HUES48 (cell line): ENCODE results near the gene C1R.
"Not testable (repeated sequence)": the region's sequence is repeated elsewhere in the genome, so short reads cannot be mapped to it uniquely, and the experiment has no call there.

Source experiments
- H3K27ac ChIP-seq: one replicate; pipeline ENCODE4 v1.7.0; 2013; ENCODE audit warnings: low read depth, low read length, inconsistent platforms
- H3K27me3 ChIP-seq: 2 replicates; pipeline ENCODE4 v1.6.1; 2013; ENCODE audit warnings: mild to moderate bottlenecking, low read length; ENCODE audit not compliant: control insufficient read depth, insufficient read depth
- H3K36me3 ChIP-seq: 2 replicates; pipeline ENCODE4 v1.6.1; 2013; ENCODE audit warnings: low read length; ENCODE audit not compliant: control insufficient read depth, insufficient read depth
- H3K4me1 ChIP-seq: 2 replicates; pipeline ENCODE4 v1.6.1; 2013; ENCODE audit warnings: mild to moderate bottlenecking, low read length; ENCODE audit not compliant: control insufficient read depth, insufficient read depth
- H3K4me3 ChIP-seq: 2 replicates; pipeline ENCODE4 v1.5.1; 2013; ENCODE audit warnings: mild to moderate bottlenecking, low read depth, low read length
- H3K9ac ChIP-seq: 2 replicates; pipeline ENCODE4 v1.6.1; 2013; ENCODE audit warnings: mild to moderate bottlenecking, low read depth, low read length, moderate library complexity
- H3K9me3 ChIP-seq: 2 replicates; pipeline ENCODE4 v1.6.1; 2013; ENCODE audit warnings: low read length; ENCODE audit not compliant: control insufficient read depth, insufficient read depth

Gene C1R

DNA sequence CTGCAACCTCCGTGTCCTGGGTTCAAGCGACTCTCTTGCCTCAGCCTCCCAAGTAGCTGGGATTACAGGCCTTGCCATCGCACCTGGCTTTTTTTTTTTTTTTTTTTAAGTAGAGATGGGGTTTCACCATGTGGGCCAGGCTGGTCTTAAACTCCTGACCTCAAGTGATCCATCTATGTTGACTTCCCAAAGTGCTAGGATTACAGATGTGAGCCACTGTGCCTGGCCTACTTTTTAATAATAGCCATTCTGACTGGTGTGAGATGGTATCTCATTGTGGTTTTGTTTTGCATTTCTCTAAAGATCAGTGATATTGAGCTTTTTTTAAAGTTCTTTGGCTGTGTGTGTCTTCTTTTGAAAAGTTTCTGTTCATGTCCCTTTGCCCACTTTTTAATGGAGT, 42.3 kb downstream of the C1R start:
- H3K27ac ChIP-seq, H3K36me3 ChIP-seq, H3K9me3 ChIP-seq, H3K4me1 ChIP-seq, H3K27me3 ChIP-seq, H3K9ac ChIP-seq, H3K4me3 ChIP-seq: not testable (repeated sequence)

DNA sequence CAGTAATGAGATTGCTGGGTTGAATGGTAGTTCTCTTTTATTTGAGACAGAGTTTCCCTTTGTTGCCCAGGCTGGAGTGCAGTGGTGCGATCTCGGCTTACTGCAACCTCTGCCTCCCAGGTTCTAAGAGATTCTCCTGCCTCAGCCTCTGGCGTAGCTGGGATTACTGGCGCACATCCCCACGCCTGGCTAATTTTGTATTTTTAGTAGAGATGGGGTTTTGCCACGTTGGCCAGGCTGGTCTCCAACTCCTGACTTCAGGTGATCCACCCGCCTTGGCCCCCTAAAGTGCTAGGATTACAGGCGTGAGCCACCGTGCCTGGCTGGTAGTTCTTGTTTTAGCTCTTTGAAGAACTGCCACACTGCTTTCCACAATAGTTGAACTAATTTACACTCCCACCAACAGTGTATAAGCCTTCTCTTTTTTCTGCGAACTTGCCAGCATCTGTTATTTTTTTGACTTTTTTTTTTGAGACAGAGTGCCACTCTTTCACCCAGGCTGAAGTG, 42.7 kb downstream of the C1R start:
- H3K27me3 ChIP-seq, H3K9me3 ChIP-seq, H3K27ac ChIP-seq, H3K4me1 ChIP-seq, H3K9ac ChIP-seq, H3K4me3 ChIP-seq, H3K36me3 ChIP-seq: not testable (repeated sequence)

DNA sequence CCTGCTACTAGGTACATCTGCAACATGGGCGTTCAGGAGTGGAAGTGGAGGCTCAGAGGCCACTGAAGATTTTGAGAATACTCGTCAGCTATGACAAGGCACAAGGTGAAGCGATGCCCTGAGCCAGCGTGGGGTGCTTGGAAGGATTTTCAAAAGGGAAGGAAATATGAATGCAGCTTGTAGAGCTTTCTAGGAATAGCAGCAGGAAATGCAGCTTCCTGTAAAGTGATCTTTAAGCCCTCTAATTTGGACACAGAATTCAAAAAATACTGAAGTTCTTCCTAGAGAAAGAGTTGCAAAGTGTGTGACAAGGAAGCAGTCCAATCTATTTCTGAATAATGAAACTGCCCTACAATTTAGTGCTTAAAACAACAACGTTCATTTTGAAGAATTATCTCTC, 44.9 kb downstream of the C1R start:
- H3K4me3 ChIP-seq = no peak overlapping the region
- H3K27me3 ChIP-seq = no peaks in the 10 kb centered on the region
- H3K9me3 ChIP-seq = no peaks in the 10 kb centered on the region
- H3K9ac ChIP-seq = no peak overlapping the region
- no peak overlapping the region for H3K27ac ChIP-seq
- H3K4me1 ChIP-seq = no peaks in the 10 kb centered on the region
- no peaks in the 10 kb centered on the region for H3K36me3 ChIP-seq

DNA sequence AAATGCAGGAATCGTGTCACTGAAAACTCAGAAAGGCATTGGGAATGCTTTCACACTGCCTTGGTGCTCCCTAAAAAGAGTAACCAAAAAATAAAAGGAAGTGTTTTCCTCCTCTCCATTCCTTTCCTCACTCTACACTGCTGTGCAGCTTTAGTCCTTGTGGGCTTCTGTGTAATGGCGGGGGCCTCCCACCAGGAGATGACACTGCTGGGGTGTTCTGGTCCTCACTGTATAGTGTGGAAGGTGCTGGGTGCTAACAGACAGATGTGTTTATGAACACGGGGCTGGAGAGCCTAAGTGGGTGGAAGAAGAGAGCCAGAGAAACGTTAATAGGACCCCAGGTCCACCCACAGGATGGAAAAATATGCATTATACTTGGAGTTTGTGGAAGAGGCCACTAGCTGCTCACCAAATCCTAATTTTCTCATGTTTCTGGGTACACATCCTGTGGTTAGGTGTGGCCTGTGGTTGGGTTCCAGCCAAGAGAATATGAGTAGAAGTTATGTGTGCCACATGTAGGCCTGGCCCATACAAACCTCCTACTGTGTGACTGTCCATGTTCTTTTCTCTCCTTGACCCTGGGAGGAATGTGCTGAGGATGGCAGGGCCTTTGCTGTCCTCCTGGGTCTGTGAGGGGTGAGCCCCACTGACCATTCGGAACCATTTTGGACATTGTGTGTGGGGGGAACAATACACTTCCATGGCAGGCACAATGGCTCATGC, 45.7 kb downstream of the C1R start:
- Histone ChIP-seq H3K9ac (no peak overlapping the region), H3K27ac (no peak overlapping the region), H3K36me3 (no peaks in the 10 kb centered on the region), H3K4me1 (no peaks in the 10 kb centered on the region), H3K9me3 (no peaks in the 10 kb centered on the region), H3K27me3 (no peaks in the 10 kb centered on the region), H3K4me3 (no peak overlapping the region)

DNA sequence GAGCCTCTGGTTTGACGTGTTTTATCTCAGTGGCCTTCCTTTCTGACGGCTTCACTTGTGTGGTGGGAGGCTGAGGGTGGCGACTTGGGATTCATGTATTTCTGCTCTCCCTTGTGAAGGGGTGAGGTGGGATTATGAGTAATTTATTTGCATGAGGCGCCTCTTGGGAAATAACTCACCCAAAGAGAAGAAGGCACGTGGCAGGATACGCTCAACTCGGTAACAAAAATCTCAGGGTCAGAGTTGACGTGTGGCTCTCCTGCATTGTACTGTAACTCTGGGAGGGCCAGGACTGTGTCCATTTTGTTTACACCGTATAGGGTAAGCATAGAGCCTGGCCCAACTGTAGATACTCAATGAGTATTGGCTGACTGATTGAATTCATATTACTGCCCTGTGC, 46.3 kb downstream of the C1R start:
- no peaks in the 10 kb centered on the region for H3K4me1 ChIP-seq
- no peak overlapping the region for H3K4me3 ChIP-seq
- H3K27ac ChIP-seq = no peak overlapping the region
- no peaks in the 10 kb centered on the region for H3K36me3 ChIP-seq
- H3K9me3 ChIP-seq = no peaks in the 10 kb centered on the region
- no peaks in the 10 kb centered on the region for H3K27me3 ChIP-seq
- no peak overlapping the region for H3K9ac ChIP-seq

DNA sequence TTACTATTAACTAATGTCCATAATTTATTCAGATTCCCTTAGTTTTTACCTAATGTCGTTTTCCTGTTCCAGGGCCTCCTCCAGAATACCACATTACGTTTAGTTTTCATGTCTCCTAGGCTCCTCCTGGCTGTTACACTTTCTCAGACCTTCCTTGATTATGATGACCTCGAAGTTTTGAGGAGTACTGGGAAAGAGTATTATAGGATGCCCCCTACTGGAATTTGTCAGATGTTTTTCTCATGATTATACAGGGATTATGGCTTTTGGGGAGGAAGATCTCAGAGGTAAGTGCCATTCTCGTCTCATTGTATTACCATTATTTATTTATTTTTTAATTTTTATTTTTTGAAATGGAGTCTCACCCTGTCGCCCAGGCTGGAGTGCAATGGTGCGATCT, 49.4 kb downstream of the C1R start:
- Histone ChIP-seq H3K9ac (no peak overlapping the region), H3K4me3 (no peak overlapping the region), H3K27ac (no peak overlapping the region), H3K27me3 (no peaks in the 10 kb centered on the region), H3K4me1 (no peaks in the 10 kb centered on the region), H3K9me3 (no peaks in the 10 kb centered on the region), H3K36me3 (no peaks in the 10 kb centered on the region)

DNA sequence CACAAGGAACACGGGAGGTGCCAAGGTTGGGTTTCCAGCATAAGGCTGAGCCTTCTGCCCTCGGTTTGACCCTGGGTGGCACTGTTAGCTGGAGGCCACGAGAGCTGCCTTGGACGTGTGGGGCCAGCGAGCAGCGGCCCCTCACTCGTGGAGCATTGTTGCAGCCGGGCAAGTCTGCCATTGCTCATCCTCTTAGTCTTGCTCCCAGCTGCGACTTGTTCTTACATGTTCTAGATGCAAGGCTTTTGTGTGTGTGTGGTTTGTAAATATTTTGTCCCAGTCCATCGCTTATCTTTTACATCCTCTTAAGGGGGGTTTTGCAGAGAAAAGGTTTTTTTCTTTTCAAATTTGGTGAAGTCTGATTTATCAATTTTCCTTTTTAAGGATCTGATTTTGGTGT, 52.8 kb downstream of the C1R start:
- Histone ChIP-seq H3K4me1 (no peaks in the 10 kb centered on the region), H3K27me3 (no peaks in the 10 kb centered on the region), H3K27ac (no peak overlapping the region), H3K9me3 (no peaks in the 10 kb centered on the region), H3K4me3 (no peak overlapping the region), H3K9ac (no peak overlapping the region), H3K36me3 (no peaks in the 10 kb centered on the region)

DNA sequence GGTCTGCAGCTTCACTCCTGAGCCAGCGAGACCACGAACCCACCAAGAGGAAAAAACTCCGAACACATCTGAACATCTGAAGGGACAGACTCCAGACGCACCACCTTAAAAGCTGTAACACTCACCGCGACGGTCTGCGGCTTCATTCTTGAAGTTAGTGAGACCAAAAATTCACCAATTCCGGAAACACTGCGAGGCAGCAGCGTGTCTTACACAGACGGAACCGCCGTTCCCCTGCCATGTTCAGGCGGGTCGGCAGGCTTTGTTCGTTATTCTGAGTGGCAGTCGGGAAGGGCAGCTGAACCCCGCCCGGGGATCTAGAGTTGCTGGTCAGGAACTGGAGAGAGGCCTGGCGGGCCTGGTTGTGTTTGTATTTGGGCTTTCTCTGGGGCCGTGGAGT, 53.7 kb downstream of the C1R start:
- Histone ChIP-seq H3K4me3 (no peak overlapping the region), H3K27me3 (no peaks in the 10 kb centered on the region), H3K27ac (no peak overlapping the region), H3K4me1 (no peaks in the 10 kb centered on the region), H3K9me3 (no peaks in the 10 kb centered on the region), H3K36me3 (no peaks in the 10 kb centered on the region), H3K9ac (no peak overlapping the region)

DNA sequence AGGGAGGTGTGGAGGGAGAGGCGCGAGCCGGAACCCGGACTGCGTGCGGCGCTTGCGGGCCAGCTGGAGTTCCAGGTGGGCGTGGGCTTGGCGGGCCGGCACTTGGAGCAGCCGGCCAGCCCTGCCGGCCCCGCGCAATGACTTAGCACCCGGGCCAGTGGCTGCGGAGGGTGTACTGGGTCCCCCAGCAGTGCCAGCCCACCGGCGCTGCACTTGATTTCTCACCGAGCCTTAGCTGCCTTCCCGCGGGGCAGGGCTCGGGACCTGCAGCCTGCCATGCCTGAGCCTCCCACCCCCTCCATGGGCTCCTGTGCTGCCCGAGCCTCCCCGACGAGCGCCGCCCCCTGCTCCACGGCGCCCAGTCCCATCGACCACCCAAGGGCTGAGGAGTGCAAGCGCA, 54.8 kb downstream of the C1R start:
- H3K27ac ChIP-seq, H3K9ac ChIP-seq, H3K27me3 ChIP-seq, H3K36me3 ChIP-seq, H3K9me3 ChIP-seq, H3K4me3 ChIP-seq, H3K4me1 ChIP-seq: not testable (repeated sequence)

DNA sequence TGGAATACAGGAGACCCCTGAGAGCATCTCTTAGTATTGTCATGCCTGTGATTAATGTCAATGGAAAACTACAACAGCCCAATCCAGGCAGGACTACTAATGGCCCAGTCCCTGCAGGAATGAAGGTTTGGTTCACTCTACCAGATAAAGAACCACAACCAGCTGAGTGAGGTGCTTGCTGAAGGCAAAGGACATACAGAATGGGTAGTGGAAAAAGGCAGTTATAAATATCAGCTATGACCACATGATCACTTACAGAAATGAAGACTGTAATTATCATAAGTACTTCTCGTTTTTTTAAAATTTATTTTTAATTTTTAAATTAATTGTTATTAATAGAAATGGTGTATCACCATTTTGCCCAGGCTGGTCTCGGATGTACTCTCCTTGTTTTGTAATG, 56.8 kb downstream of the C1R start:
- Histone ChIP-seq H3K4me1 (no peaks in the 10 kb centered on the region), H3K9me3 (no peaks in the 10 kb centered on the region), H3K36me3 (no peaks in the 10 kb centered on the region), H3K9ac (no peak overlapping the region), H3K4me3 (no peak overlapping the region), H3K27ac (no peak overlapping the region), H3K27me3 (no peaks in the 10 kb centered on the region)

DNA sequence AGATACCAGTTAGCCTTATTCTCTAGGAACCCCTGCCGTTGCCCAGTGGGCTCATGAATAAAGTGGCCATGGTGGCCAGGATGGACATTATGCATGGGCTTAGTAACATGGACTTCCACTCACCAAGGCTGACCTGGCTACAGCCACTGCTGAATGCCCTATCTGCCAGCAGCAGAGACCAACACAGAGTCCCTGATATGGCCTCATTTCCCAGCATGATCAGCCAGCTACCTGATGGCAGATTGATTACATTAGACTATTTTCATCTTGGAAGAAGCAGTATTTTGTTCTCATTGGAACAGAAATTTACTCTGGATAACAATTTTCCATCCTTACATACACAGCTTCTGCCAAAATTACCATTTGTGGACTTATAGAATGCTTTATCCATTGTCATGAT, 57.8 kb downstream of the C1R start:
- Histone ChIP-seq H3K4me1 (no peaks in the 10 kb centered on the region), H3K4me3 (no peak overlapping the region), H3K27me3 (no peaks in the 10 kb centered on the region), H3K9ac (no peak overlapping the region), H3K9me3 (no peaks in the 10 kb centered on the region), H3K36me3 (no peaks in the 10 kb centered on the region), H3K27ac (no peak overlapping the region)

DNA sequence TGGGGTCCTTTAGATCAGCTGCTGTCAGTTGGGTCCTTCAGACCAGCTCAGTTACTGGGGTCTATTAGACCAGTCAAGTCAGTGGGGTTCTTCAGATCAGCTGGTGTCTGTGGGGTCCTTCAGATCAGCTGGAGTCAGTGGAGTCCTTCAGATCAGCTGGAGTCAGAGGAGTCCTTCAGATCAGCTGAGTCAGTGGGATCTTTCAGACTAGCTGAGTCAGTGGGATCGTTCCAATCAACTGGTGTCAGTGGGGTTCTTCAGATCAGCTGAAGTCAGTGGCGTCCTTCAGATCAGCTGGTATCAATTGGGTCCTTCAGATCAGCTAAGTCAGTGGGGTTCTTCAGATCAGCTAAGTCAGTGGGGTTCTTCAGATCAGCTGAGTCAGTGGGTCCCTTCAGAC, 59.3 kb downstream of the C1R start:
- Histone ChIP-seq H3K36me3 (no peaks in the 10 kb centered on the region), H3K27ac (no peak overlapping the region), H3K9me3 (no peaks in the 10 kb centered on the region), H3K4me3 (no peak overlapping the region), H3K9ac (no peak overlapping the region), H3K4me1 (no peaks in the 10 kb centered on the region), H3K27me3 (no peaks in the 10 kb centered on the region)
